WTC11 (cell line): ENCODE measurements around the gene PKIG. TPM values are rescaled to one million over a fixed set of nuclear protein-coding genes. Genes with fewer than 3 reads are reported as not detected.

ENCODE experiments used
- ATAC-seq: fragments of 200-7000 bp; cut with Tn5 transposase; 2 replicates; pipeline ENCODE4 v1.10.0; 2021; ENCODE audit warnings: mild to moderate bottlenecking, moderate library complexity
- CTCF ChIA-PET: fragments of 300-600 bp; sonication (Branson Sonifier 250); formaldehyde crosslinking; loops from one replicate; lab custom pipeline; 2021; ENCODE audit warnings: antibody characterized with exemption; lab: Charles Lee
- POLR2A ChIA-PET: fragments of 350-600 bp; sonication (Branson Sonifier 250); formaldehyde crosslinking; loops from one replicate; lab custom pipeline; 2021; ENCODE audit warnings: antibody characterized with exemption; lab: Charles Lee
- DNase-seq: peaks from one replicate; pipeline ENCODE4 v3.0.0; 2021; ENCODE audit warnings: low spot score
- H3K27ac Mint-ChIP-seq: 2 replicates; pipeline ENCODE4 v1.8.0; 2021; ENCODE audit warnings: mixed read lengths
- H3K27me3 Mint-ChIP-seq: 2 replicates; pipeline ENCODE4 v1.8.0; 2021; ENCODE audit warnings: low read depth, mild to moderate bottlenecking, moderate library complexity, mixed read lengths
- H3K36me3 Mint-ChIP-seq: 2 replicates; pipeline ENCODE4 v1.8.0; 2021; ENCODE audit warnings: mixed read lengths
- H3K4me1 Mint-ChIP-seq: 2 replicates; pipeline ENCODE4 v1.8.0; 2022; ENCODE audit warnings: mixed read lengths
- H3K4me3 Mint-ChIP-seq: 2 replicates; pipeline ENCODE4 v1.8.0; 2021; ENCODE audit warnings: mild to moderate bottlenecking, moderate library complexity, mixed read lengths
- H3K9me3 Mint-ChIP-seq: 2 replicates; pipeline ENCODE4 v1.8.0; 2021; ENCODE audit warnings: mixed read lengths
- ATF1 ChIP-seq: sonication (generic); formaldehyde crosslinking; IDR thresholded peaks from 2 replicates; pipeline ENCODE4 v1.8.1; 2023; ENCODE audit warnings: mild to moderate bottlenecking, moderate library complexity, missing genetic modification reagents
- ESRRA ChIP-seq: sonication (generic); formaldehyde crosslinking; IDR thresholded peaks from 2 replicates; pipeline ENCODE4 v1.8.1; 2022; ENCODE audit warnings: mild to moderate bottlenecking, missing genetic modification reagents, borderline replicate concordance
- FOXP1 ChIP-seq: sonication (generic); formaldehyde crosslinking; IDR thresholded peaks from 2 replicates; pipeline ENCODE4 v1.8.0; 2022; ENCODE audit warnings: missing genetic modification reagents, mild to moderate bottlenecking, moderate library complexity, borderline replicate concordance
- JAZF1 ChIP-seq: fragments of 250-450 bp; sonication (Bioruptor Pico); IDR thresholded peaks from 2 replicates; pipeline ENCODE4 v1.9.0; 2021; ENCODE audit warnings: moderate library complexity, mild to moderate bottlenecking, inconsistent platforms
- NFATC4 ChIP-seq: fragments of 250-450 bp; sonication (Bioruptor Pico); IDR thresholded peaks from 2 replicates; pipeline ENCODE4 v1.9.0; 2021; ENCODE audit warnings: mild to moderate bottlenecking
- SMAD3 ChIP-seq: sonication (generic); formaldehyde crosslinking; IDR thresholded peaks from 2 replicates; pipeline ENCODE4 v1.8.0; 2022; ENCODE audit warnings: missing genetic modification reagents, mild to moderate bottlenecking, borderline replicate concordance
- SOX15 ChIP-seq: fragments of 250-450 bp; sonication (Bioruptor Pico); IDR thresholded peaks from 2 replicates; pipeline ENCODE4 v1.9.0; 2021; ENCODE audit warnings: mild to moderate bottlenecking
- ZNF121 ChIP-seq: sonication (generic); formaldehyde crosslinking; IDR thresholded peaks from 2 replicates; pipeline ENCODE4 v1.8.0; 2023; ENCODE audit warnings: missing genetic modification reagents
- ZNF219 ChIP-seq: sonication (generic); formaldehyde crosslinking; IDR thresholded peaks from 2 replicates; pipeline ENCODE4 v1.8.0; 2023; ENCODE audit warnings: missing genetic modification reagents, mild to moderate bottlenecking, borderline replicate concordance
- ZNF263 ChIP-seq: sonication (generic); formaldehyde crosslinking; IDR thresholded peaks from 2 replicates; pipeline ENCODE4 v1.8.1; 2022; ENCODE audit warnings: low read depth, mild to moderate bottlenecking, moderate library complexity, missing genetic modification reagents
- total RNA-seq: library from RNA; stranded (reverse); gene quantifications from 3 replicates; pipeline ENCODE4 v1.2.3, GENCODE V29; 2021
- TF ChIP-seq, protein P1 (sequence below): sonication (generic); formaldehyde crosslinking; IDR thresholded peaks from 2 replicates; pipeline ENCODE4 v1.8.0; 2023; ENCODE audit warnings: missing genetic modification reagents
- TF ChIP-seq, protein P2 (sequence below): sonication (generic); formaldehyde crosslinking; IDR thresholded peaks from 2 replicates; pipeline ENCODE4 v1.8.1; 2022; ENCODE audit warnings: mild to moderate bottlenecking, moderate library complexity, missing genetic modification reagents
- TF ChIP-seq, protein P3 (sequence below): sonication (generic); formaldehyde crosslinking; IDR thresholded peaks from 2 replicates; pipeline ENCODE4 v1.8.1; 2022; ENCODE audit warnings: low read depth, missing genetic modification reagents, borderline replicate concordance
- TF ChIP-seq, protein P4 (sequence below): fragments of 250-450 bp; sonication (Bioruptor Pico); IDR thresholded peaks from 2 replicates; pipeline ENCODE4 v1.8.0; 2021; ENCODE audit warnings: mild to moderate bottlenecking
- TF ChIP-seq, protein P5 (sequence below): sonication (generic); formaldehyde crosslinking; IDR thresholded peaks from 2 replicates; pipeline ENCODE4 v1.8.0; 2023; ENCODE audit warnings: mild to moderate bottlenecking, missing genetic modification reagents
- TF ChIP-seq, protein P6 (sequence below): sonication (generic); formaldehyde crosslinking; IDR thresholded peaks from 2 replicates; pipeline ENCODE4 v1.8.1; 2022; ENCODE audit warnings: mild to moderate bottlenecking, missing genetic modification reagents, moderate library complexity, borderline replicate concordance
- TF ChIP-seq, protein P7 (sequence below): sonication (generic); formaldehyde crosslinking; IDR thresholded peaks from 2 replicates; pipeline ENCODE4 v1.8.1; 2023; ENCODE audit warnings: mild to moderate bottlenecking, missing genetic modification reagents

Gene PKIG
- total RNA-seq, 1 experiment from 2014 or later, result 22.7 TPM

DNA sequence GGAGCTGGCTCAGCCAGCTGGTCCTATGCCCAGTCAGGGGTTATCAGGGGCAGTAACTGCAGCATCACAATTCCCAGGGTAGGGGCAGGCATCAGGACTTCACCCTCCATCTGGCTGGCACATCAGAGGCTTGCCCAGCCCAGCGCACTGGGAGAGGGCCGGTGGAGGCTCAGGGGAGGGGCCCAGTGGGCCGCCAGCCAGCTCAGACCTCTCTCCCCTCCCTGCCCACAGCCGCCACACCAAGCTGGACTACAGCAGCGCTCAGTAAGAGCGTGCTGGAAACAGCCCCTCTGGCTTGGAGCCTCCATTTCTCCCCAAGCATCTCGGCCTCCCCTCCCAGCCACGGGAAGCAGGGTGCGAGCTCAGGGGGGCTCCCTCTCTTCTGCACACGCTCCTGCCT, 47.2 kb downstream of the PKIG start:
- DNase-seq (no peak), ATAC-seq (no peak)
- POLR2A ChIA-PET, result no interaction called here
- no peak overlapping the region for H3K4me3 Mint-ChIP-seq
- H3K4me1 Mint-ChIP-seq, result peaks cover 9% of the 10 kb centered on the region
- H3K36me3 Mint-ChIP-seq, result peaks cover 5% of the 10 kb centered on the region; the same call in 1 of the 2 replicates
- CTCF ChIA-PET, result no interaction called here
- no peak overlapping the region for H3K27ac Mint-ChIP-seq
- no peaks in the 10 kb centered on the region for H3K9me3 Mint-ChIP-seq
- H3K27me3 Mint-ChIP-seq, result peaks cover 13% of the 10 kb centered on the region
- no peak for TF ChIP-seq NFATC4 (CRISPR knock-in tag)
- TF ChIP-seq SOX15 (CRISPR knock-in tag), result no peak
- TF ChIP-seq, protein P1, sequence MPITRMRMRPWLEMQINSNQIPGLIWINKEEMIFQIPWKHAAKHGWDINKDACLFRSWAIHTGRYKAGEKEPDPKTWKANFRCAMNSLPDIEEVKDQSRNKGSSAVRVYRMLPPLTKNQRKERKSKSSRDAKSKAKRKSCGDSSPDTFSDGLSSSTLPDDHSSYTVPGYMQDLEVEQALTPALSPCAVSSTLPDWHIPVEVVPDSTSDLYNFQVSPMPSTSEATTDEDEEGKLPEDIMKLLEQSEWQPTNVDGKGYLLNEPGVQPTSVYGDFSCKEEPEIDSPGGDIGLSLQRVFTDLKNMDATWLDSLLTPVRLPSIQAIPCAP, result no peak

DNA sequence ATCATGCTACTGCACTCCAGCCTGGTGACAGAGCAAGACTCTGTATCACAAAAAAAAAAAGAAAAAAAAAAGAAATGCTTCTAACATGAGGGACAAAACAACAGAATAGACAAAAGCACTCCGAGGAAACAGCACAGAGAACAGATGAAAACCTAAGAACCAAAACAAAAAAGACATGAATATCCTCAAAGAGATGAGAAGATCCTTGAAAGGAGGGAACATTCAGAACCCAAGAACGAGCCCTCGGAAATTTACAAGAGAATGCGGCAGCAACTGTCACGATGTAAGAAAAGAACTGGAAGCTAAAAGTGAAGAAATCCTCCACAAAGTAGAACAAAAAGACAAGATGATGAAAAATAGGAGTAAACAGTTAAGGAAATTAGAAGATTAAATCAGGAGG, 47.9 kb downstream of the PKIG start:
- H3K9me3 Mint-ChIP-seq, result no peaks in the 10 kb centered on the region
- no peak for DNase-seq
- H3K36me3 Mint-ChIP-seq, result 0 out of 2 replicates have a peak, but pooled peaks cover 2% of the 10 kb centered on the region
- ChIA-PET POLR2A (no interaction called here), CTCF (interaction anchor here (0.6 to 1.0 kb wide), 3 partner anchors 12 to 69 kb away, joined by 3 to 4 read pairs (median 3); no protein-coding TSS in a partner anchor)
- H3K4me1 Mint-ChIP-seq, result peaks cover 9% of the 10 kb centered on the region
- no peak overlapping the region for H3K4me3 Mint-ChIP-seq
- peaks cover 9% of the 10 kb centered on the region for H3K27me3 Mint-ChIP-seq
- no peak for ATAC-seq
- H3K27ac Mint-ChIP-seq, result peak overlapping the region; percentile 53
- TF ChIP-seq, protein P2, sequence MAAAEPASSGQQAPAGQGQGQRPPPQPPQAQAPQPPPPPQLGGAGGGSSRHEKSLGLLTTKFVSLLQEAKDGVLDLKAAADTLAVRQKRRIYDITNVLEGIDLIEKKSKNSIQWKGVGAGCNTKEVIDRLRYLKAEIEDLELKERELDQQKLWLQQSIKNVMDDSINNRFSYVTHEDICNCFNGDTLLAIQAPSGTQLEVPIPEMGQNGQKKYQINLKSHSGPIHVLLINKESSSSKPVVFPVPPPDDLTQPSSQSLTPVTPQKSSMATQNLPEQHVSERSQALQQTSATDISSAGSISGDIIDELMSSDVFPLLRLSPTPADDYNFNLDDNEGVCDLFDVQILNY (CRISPR knock-in tag), result no peak
- TF ChIP-seq, protein P3, sequence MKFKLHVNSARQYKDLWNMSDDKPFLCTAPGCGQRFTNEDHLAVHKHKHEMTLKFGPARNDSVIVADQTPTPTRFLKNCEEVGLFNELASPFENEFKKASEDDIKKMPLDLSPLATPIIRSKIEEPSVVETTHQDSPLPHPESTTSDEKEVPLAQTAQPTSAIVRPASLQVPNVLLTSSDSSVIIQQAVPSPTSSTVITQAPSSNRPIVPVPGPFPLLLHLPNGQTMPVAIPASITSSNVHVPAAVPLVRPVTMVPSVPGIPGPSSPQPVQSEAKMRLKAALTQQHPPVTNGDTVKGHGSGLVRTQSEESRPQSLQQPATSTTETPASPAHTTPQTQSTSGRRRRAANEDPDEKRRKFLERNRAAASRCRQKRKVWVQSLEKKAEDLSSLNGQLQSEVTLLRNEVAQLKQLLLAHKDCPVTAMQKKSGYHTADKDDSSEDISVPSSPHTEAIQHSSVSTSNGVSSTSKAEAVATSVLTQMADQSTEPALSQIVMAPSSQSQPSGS, result no peak
- TF ChIP-seq, protein P4, sequence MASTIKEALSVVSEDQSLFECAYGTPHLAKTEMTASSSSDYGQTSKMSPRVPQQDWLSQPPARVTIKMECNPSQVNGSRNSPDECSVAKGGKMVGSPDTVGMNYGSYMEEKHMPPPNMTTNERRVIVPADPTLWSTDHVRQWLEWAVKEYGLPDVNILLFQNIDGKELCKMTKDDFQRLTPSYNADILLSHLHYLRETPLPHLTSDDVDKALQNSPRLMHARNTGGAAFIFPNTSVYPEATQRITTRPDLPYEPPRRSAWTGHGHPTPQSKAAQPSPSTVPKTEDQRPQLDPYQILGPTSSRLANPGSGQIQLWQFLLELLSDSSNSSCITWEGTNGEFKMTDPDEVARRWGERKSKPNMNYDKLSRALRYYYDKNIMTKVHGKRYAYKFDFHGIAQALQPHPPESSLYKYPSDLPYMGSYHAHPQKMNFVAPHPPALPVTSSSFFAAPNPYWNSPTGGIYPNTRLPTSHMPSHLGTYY (CRISPR knock-in tag), result no peak

DNA sequence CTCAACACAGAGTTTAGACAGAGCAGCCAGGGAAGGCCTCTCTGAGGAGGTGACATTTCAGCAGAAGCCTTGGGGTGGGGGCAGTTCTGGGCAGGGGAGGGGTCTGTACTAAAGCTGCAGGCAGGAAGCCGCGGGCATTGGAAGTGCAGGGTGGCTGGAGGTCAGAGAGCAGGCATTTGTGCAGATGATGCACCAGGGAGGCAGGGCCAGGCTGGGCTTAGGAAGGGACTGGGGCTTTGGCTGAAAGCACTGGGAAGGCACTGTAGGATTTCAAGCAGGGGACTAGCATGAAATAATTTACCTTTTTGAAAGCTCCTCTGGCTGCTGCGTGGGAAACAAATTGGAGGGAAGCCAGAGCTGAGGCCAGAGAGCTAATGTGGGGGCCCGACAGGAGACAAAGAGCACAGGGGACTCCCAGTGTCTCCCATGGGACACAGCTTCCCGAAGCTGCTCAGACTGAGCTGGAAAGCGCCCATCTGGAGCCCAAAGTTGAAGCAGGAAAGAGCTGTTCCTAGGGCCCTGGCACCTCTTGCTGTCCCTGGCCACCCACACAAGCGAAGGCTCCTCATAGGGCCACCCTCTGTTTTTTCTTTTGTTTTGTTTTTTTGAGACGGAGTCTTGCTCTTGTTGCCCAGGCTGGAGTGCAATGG, 49.8 kb downstream of the PKIG start:
- Mint-ChIP-seq H3K4me3 (no peak overlapping the region), H3K4me1 (peaks cover 9% of the 10 kb centered on the region), H3K27me3 (peaks cover 2% of the 10 kb centered on the region; the same call in 1 of the 2 replicates), H3K27ac (no peak overlapping the region), H3K36me3 (0 out of 2 replicates have a peak, but pooled peaks cover 7% of the 10 kb centered on the region), H3K9me3 (0 out of 2 replicates have a peak, but pooled peaks cover 3% of the 10 kb centered on the region)
- ChIA-PET CTCF (interaction anchor here (1.2 to 1.9 kb wide), 2 partner anchors 10 to 51 kb away, joined by 3 to 8 read pairs; no protein-coding TSS in a partner anchor), POLR2A (no interaction called here)
- no peak for ATAC-seq
- DNase-seq, result no peak
- TF ChIP-seq, protein P1, result no peak
- no peak for TF ChIP-seq ZNF263 (CRISPR knock-in tag)
- no peak for TF ChIP-seq ZNF219
- no peak for TF ChIP-seq ATF1
- TF ChIP-seq, protein P5, sequence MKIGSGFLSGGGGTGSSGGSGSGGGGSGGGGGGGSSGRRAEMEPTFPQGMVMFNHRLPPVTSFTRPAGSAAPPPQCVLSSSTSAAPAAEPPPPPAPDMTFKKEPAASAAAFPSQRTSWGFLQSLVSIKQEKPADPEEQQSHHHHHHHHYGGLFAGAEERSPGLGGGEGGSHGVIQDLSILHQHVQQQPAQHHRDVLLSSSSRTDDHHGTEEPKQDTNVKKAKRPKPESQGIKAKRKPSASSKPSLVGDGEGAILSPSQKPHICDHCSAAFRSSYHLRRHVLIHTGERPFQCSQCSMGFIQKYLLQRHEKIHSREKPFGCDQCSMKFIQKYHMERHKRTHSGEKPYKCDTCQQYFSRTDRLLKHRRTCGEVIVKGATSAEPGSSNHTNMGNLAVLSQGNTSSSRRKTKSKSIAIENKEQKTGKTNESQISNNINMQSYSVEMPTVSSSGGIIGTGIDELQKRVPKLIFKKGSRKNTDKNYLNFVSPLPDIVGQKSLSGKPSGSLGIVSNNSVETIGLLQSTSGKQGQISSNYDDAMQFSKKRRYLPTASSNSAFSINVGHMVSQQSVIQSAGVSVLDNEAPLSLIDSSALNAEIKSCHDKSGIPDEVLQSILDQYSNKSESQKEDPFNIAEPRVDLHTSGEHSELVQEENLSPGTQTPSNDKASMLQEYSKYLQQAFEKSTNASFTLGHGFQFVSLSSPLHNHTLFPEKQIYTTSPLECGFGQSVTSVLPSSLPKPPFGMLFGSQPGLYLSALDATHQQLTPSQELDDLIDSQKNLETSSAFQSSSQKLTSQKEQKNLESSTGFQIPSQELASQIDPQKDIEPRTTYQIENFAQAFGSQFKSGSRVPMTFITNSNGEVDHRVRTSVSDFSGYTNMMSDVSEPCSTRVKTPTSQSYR (CRISPR knock-in tag), result no peak
- TF ChIP-seq ESRRA (CRISPR knock-in tag), result no peak
- TF ChIP-seq, protein P6, sequence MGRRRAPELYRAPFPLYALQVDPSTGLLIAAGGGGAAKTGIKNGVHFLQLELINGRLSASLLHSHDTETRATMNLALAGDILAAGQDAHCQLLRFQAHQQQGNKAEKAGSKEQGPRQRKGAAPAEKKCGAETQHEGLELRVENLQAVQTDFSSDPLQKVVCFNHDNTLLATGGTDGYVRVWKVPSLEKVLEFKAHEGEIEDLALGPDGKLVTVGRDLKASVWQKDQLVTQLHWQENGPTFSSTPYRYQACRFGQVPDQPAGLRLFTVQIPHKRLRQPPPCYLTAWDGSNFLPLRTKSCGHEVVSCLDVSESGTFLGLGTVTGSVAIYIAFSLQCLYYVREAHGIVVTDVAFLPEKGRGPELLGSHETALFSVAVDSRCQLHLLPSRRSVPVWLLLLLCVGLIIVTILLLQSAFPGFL, result no peak
- TF ChIP-seq, protein P7, sequence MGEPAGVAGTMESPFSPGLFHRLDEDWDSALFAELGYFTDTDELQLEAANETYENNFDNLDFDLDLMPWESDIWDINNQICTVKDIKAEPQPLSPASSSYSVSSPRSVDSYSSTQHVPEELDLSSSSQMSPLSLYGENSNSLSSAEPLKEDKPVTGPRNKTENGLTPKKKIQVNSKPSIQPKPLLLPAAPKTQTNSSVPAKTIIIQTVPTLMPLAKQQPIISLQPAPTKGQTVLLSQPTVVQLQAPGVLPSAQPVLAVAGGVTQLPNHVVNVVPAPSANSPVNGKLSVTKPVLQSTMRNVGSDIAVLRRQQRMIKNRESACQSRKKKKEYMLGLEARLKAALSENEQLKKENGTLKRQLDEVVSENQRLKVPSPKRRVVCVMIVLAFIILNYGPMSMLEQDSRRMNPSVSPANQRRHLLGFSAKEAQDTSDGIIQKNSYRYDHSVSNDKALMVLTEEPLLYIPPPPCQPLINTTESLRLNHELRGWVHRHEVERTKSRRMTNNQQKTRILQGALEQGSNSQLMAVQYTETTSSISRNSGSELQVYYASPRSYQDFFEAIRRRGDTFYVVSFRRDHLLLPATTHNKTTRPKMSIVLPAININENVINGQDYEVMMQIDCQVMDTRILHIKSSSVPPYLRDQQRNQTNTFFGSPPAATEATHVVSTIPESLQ (CRISPR knock-in tag), result no peak
- TF ChIP-seq SMAD3, result no peak
- TF ChIP-seq JAZF1 (CRISPR knock-in tag), result no peak
- no peak for TF ChIP-seq ZNF121 (CRISPR knock-in tag)
- TF ChIP-seq FOXP1 (CRISPR knock-in tag), result no peak
